ENCODE data around the gene TAB2.
"Not testable (repeated sequence)": the region's sequence is repeated elsewhere in the genome, so short reads cannot be mapped to it uniquely, and the experiment has no call there.

The TAB2 gene

DNA sequence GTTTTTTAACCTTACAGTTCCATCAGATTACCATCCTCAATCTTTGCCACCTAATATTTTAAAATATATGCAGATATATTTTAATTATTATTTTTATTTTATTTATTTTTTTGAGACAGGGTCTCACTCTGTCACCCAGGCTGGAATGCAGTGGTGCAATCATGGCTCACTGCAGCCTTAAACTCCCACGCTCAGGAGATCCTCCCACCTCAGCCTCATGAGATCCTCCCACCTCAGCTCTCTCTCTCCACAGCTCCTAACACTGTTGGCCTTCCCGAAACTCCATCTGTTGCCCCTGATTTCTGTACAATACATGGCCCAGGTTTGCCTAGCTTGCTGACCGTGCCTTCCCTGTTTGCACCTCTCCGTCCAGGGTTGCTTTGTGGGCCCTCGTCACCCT lies 4.4 kb upstream of the TAB2 start:
- DNase-seq = no peak

DNA sequence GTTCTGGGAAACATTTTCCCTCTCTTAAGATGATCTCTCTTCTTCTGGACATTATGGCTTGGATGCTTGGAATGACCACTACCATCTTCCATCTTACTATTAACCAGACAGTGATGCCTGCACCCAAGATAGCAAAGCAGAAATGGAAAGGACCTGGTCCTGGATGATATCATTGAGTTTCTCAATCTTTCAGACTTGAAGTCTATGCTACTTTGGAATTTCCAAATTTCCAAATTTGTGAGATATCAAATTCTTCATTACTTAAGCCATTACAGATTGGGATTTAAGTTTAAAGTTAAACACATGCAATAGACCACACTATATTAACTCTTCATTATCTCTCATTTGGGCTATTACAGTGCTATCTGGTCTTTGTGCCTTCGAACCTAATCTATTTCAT lies 3.7 kb upstream of the TAB2 start:
- DNase-seq = no peak

DNA sequence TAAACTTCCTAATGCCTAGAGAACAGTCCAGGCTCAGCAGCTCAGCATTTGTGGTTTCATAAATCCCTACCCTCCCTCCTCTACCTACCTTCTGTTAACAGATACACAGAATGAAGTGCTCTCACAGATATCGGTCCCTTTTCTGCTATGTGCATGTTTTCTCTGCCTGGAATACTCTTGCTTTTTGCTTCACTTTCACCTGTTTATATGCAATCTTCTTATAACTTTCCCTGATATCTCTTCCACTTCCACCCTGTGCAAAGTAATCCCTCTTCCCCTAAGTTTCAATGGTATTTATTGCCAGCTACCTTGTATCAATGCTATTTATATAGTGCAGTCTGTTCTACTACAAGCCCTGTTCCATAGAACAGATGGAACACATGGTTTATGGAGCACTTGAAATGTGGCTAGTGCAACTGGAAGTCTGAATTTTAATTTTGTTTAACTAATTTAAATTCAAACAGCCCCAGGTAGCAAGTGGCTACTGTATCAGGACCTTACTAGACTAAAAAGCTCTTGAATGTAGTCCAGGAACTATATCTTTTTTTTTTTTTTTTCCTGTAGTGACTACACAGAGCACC lies 3.1 kb upstream of the TAB2 start:
- no peak for DNase-seq

DNA sequence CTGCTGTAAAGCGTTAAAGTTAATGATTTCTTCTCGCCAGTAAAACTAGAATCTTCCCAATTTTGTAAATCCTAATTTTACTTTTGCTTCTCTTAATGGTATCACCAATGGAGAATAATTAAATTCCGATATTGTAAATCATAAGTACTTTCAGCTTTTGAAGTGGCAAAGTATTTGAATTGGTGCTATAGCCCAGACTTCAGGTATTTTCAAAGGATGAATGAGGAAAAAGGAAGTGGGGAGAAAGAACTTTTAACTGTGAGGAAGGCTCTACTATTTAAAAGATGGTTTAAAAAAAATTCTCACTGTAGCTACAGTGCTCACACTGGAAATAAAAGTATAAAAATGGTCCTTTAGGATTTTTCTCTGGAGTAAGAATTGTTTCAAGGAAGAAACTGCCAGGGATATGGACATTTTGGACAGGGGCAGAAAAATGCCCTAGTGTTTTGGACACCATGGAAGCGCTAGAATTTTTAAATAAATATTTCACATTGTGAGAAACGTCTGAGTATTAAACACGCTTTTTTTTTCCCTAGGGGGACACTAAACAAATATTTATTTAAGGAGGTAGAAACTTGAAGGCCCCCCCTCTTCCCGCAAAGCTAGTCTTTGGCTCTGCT lies 1.3 kb upstream of the TAB2 start:
- no peak for DNase-seq

DNA sequence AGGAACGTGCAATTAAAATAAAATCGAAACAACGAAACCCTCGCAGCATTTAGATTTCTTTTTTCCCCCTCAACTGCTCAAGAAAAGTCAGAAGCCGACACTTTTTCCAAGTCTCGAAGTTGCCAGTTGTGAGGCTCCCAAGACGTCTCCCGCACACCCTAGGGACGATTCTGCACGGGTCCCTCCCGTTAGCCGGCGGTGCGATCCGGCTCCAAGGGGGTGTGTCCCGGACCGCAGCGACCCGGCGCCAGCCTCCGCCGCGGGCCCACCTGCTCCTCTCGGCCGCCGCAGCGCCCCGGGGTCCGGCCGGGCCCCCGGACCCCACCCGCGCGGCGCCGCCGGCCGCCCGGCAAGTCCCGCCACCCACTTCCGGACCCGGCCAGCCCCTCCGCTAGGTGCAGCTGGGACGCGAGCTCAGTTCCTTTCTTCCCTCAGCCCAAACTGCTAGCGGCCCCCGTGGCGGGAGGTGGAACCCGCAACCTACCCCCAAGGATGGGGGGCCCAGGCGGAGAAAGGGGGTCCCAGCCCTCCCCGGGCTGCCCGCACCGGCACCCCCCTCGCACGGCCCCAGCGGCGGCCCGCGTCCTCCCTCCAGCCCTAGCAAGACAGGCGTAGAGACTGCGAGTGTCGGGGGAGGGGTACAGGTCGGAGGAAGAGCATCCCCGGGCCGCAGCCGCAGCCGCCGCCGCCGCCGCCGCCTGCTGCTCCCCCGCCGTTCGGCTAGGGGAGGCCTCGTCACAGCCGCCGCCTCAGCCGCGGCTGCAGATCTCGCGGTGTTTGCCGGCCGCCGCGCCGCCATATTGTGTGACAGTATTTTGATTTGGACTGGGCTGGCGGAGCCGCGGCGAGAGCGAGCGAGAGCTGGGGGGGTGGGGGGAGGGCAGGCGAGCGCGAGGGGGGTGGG lies 520 bp upstream of the TAB2 start:
- peak; percentile 92 for DNase-seq

DNA sequence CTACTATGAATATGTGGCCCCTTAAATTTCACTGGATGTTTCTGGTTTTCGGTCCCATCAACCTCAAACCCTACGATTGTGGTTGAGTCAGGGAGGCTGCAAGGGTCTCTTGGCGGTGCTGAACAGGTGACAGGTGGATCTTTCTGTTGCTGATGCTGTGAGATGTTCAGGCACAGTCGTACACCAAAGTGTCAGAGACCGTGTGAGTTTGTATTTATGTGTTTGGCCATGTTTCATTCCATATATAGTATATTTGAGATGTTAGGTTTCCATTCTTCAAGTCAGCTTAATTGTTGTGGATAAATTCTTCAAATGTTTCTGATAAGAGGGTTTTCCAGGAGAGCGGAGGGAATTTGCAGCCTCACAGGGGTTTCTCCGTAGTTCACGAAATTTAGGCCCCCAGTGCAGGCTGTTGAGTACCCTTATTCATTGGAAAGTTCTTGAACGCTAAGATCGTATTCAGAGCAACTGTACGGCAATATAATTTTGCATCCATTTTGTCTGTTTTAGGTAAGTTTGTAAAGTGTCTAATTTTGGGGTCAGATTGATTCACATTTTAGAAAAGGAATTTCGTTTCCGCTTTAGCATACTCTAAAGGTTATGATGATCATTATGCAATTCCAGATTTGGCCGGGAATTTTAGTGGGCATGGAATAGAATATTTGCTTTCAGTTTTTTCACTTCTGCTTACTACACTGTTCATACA lies 1.2 kb downstream of the TAB2 start:
- peak; percentile 22 for DNase-seq

DNA sequence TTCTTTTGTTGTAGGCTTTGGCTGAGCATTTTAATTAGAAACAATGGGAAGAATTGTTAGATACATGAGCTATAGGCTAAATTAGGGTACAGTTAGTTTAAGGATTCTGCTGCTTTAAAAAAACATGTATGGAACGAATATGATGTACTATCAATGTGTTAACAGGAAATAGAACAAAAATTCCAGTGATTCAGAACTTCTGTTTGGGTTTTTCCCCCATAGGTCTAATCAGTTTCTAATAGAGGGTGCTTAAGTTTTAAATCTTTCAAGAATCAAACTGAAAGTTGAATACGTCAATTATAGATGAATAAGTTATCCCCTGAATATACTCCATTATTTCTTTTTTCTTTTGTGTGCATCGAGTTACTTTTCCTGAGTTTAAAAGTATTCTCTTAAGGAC lies 1.9 kb downstream of the TAB2 start:
- DNase-seq = no peak

GRCh38 chr6:149320016-149320415 lies 2.5 kb downstream of the TAB2 start:
- not testable (repeated sequence) for DNase-seq

DNA sequence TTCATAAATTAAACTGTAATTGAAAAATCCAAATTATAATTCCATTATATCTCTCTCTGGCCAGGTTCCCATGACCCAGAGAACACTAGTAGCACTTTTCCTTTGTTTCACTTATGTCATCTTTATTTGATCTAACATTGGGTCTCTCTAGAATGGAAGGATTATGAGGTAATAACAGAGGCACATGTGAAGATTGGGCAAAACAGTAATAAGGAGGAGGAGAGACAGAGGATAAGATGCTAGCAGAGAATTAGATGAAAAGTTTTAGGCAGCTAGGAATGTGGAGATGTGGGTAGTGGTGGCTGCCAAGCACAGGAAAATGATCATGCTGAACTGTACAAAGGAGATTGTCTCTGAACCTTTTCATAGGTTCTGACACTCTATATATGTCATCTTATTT lies 3.3 kb downstream of the TAB2 start:
- DNase-seq = no peak

- DNase-seq = no peak
Measured at GRCh38 chr6:149323353-149323752, 5.8 kb downstream of the TAB2 start.

DNA sequence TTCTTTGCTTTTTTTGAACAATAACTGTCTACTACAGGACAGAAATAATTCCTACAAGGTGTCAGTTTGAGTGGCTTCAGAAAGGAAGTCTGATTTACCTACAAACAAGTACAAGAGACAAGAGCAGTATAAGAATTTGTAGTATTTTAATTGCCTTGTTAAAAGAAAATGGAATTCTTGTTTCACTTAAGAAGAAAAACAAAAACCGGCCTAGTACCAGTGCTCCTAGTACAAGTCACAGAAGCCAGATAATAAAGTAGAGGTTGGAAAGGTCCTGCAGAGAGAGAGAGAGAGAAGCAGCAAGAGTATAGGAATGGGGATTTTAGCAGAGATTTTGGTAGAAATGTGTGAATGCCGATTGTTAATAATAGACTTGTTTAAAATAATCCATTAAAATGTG lies 6.4 kb downstream of the TAB2 start:
- no peak for DNase-seq

DNA sequence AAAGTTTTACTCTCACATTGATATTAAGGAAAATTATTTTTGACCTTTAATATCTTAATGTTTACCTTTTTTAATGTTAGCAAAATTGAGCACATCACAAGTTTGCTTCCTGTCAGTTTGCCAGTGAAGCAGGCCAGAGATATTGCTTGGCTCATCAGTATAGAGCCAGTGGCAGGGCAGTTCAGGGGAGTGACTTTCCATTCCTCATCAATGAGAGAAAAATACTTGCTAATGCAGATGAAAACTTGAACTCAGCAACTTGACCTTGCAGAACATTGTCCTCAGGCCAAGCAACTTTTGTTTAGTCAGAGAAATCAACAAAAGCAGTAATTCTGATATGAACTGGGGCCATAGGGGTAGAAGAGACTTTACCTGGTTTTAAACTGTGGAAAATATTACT lies 6.9 kb downstream of the TAB2 start:
- DNase-seq = no peak

DNA sequence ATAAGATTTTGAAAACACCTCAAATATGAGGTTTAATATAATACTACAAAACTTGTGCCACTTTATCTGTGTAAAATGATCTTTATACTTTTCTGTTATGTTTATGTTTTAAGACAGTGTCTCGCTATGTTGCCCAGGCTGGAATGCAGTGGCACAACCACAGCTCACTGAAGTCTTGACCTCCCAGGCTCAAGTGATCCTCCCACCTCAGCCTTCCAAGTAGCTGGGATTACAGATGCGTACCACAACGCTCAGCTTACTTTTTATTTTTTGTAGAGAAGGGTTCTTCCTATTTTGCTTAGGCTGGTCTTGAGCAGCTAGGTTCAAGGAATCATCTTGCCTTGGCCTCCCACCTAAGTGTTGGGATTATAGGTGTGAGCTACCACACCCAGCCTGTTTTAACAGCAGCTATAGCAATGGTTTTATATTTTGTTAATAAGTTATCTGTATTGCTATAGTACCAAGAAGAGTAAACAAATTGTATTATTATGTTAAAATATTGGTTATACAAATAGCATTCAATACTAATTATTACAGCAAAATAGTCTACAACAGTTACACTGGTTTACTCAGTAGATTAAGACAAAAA lies 8.2 kb downstream of the TAB2 start:
- no peak for DNase-seq

DNA sequence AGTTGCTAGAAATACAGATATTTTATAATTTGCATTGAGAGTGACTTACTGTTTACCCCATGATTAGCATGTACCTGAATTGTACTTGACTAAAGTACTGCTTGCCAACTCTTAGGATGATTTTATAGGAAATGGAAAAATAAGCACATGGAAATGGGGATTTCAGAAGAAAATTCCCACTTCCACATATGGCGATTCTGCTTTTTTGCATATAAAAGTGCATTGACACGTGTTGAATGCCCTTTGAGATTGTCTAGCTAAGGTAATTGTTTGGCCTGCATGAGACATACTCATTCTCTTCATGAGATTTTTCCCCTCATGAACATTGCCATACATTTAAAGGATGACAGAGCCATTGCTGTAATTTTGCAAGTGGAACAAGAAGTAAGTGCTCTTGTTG lies 10.1 kb downstream of the TAB2 start:
- DNase-seq = no peak

DNA sequence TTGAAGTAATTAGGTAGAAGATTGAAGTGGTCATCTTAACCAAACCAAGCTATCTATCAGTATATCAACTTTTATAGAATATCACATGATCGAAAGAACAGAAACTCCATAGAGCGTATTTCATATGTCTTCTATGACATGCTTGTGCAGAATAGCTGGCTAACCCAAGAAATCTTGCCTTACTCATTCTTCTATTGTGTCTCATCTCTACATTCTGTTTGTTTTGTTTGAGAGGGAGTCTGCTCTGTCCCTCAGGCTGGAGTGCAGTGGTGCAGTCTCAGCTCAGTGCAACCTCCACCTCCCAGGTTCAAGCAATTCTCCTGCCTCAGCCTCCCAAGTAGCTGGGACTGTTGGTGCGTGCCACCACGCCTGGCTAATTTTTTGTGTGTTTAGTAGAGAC lies 10.6 kb downstream of the TAB2 start:
- no peak for DNase-seq

GRCh38 chr6:149329529-149329928 lies 12.0 kb downstream of the TAB2 start:
- DNase-seq = no peak

- no peak for DNase-seq
Measured at GRCh38 chr6:149330133-149330532, 12.6 kb downstream of the TAB2 start.

- DNase-seq = no peak
Measured at GRCh38 chr6:149331043-149331807, 13.7 kb downstream of the TAB2 start.

GRCh38 chr6:149331871-149332270 lies 14.4 kb downstream of the TAB2 start:
- no peak for DNase-seq

DNA sequence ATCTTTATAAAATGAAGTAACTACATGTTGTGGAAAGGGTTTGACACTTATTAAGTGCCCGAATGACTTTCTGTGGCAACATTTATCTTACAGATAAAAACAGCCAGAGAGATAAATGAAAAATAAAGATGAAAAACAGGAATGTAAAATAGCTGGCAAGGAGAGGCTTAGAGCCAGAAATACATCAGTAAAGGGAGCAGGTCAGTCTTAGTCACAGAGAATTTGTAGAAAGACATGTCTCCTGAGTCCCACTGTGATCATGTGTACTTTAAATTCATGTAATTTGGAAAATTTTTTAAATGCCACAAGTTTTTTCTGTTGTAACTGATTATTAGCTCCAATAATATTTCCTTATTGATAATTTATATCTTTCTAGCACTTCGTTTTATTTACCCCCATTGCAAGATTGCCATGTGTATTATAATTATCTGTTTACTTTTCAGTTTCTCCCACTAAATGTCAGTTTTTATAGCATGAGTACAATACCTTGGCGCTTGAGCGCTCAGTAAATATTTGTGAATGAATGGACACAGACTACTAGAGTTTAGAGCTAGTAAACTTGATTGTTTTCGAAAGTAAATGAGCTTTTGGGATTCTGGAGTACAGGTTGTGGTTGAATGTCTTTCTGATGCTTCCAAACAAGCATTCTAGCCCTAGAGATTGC lies 15.2 kb downstream of the TAB2 start:
- peak; percentile 91 for DNase-seq

DNA sequence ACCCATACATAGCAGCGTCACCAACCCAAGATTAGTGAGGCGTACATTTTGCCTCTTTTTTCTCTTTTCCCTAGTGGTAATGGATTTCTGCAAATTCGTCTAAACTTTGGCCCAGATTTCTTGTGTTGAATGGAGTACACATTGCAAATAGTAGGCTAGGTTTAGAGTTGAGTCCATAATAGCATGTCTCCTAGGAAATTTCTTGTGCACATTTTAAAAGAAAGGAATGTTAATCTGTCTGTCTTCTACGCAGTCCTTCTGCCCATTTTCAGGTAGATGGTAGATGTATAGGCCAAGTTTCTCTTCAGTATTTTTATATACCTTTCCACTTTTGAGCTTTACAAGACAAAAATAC lies 15.7 kb downstream of the TAB2 start:
- DNase-seq = no peak

DNA sequence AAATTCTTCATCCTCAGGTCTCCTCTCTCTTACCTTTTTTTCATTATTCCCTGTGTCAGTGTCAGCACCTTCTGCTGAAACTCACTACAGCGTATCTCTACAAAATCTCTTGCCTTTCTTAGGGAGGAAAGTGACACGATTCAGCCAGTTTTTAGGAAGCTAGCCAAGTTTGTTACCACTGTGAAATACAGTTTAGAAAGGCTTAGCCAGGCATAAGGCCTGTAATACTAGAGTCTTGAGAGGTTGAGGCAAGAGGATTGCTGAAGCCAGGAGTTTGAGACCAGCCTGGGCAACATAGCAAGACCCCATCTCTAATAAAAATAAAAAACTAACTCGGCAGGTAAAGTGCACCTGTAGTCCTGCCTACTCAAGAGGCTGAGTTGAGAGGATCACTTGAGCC lies 16.7 kb downstream of the TAB2 start:
- DNase-seq = no peak
